ENCODE data around the gene PRKAR1B. TPM values are rescaled to one million over a fixed set of nuclear protein-coding genes. Genes with fewer than 3 reads are reported as not detected.

The PRKAR1B gene
- total RNA-seq, 2 experiments from 2014 or later, result 48.7 to 49.9 TPM

DNA sequence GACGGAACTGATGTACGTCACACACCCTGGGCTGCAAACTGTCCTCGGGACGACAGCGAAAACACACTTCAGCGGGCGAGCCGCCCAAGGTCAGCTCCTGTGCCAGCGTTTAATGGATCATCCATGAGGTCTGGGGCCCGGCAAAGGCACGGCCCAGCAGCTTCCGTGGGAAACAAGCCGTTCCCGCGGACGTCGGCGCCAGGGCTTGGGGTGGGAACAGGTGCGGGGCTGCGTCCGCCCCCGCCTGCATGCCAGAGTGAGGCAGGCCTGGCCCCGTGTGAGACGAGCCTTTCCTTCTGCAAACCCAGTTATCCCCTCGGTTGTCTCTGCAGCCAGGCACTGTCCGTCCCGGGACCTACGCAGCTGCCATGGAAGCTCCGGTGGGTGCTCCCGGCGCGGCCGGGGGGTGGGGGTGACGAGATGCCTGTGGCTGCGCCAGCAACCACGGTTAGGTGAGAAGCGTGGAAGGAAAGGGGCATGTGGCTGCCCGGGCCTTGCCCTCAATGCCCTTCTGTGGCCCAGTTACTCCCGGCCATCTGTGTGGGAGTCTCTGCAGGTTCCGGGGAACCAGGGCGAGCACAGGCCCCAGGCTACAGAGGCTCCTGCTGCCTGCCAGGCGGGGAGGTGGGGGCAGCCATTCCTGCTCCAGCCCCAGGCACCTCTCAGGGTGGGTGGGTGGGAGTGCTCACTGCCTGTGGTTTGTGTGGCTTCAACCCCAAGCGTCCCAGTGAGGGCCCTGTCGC is 165.3 kb downstream of the PRKAR1B start:
- ATAC-seq, result no peak
- CTCF ChIA-PET, result no interaction called here
- TF ChIP-seq, protein P1, sequence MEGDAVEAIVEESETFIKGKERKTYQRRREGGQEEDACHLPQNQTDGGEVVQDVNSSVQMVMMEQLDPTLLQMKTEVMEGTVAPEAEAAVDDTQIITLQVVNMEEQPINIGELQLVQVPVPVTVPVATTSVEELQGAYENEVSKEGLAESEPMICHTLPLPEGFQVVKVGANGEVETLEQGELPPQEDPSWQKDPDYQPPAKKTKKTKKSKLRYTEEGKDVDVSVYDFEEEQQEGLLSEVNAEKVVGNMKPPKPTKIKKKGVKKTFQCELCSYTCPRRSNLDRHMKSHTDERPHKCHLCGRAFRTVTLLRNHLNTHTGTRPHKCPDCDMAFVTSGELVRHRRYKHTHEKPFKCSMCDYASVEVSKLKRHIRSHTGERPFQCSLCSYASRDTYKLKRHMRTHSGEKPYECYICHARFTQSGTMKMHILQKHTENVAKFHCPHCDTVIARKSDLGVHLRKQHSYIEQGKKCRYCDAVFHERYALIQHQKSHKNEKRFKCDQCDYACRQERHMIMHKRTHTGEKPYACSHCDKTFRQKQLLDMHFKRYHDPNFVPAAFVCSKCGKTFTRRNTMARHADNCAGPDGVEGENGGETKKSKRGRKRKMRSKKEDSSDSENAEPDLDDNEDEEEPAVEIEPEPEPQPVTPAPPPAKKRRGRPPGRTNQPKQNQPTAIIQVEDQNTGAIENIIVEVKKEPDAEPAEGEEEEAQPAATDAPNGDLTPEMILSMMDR (IDR thresholded peaks at IDR 0.05), result no peak

GRCh38 chr7:560966-561630 is 166.0 kb downstream of the PRKAR1B start:
- no peaks in the 10 kb centered on the region for H3K27me3 Mint-ChIP-seq
- H3K36me3 Mint-ChIP-seq (ENCODE audit: low read depth), result peaks cover 14% of the 10 kb centered on the region
- peaks cover 5% of the 10 kb centered on the region for H3K9me3 Mint-ChIP-seq
- H3K27ac Mint-ChIP-seq, result no peak overlapping the region
- DNase-seq, result no peak
- H3K4me3 Mint-ChIP-seq, result no peak overlapping the region
- ChIA-PET POLR2A (interaction anchor here (0.6 kb wide), 1 partner anchor 11 kb away, joined by 3 read pairs; no protein-coding TSS in a partner anchor), CTCF (no interaction called here)
- H3K4me1 Mint-ChIP-seq (ENCODE audit: low read depth), result peaks cover 9% of the 10 kb centered on the region
- TF ChIP-seq, protein P1 (IDR thresholded peaks at IDR 0.05), result no peak
- no peak for ATAC-seq
- intact Hi-C loops (cut with micrococcal nuclease), result no loop called here

More for the DNA sequence above, 165.3 kb downstream of the PRKAR1B start:
- intact Hi-C loops (cut with micrococcal nuclease), result no loop called here
- Mint-ChIP-seq H3K27ac (no peak overlapping the region), H3K27me3 (no peaks in the 10 kb centered on the region), H3K4me1 (ENCODE audit: low read depth) (peaks cover 9% of the 10 kb centered on the region), H3K4me3 (no peak overlapping the region), H3K36me3 (ENCODE audit: low read depth) (peaks cover 14% of the 10 kb centered on the region), H3K9me3 (peaks cover 5% of the 10 kb centered on the region)
- no peak for DNase-seq
- POLR2A ChIA-PET, result interaction anchor here (0.6 kb wide), 1 partner anchor 10 kb away, joined by 3 read pairs; no protein-coding TSS in a partner anchor

DNA sequence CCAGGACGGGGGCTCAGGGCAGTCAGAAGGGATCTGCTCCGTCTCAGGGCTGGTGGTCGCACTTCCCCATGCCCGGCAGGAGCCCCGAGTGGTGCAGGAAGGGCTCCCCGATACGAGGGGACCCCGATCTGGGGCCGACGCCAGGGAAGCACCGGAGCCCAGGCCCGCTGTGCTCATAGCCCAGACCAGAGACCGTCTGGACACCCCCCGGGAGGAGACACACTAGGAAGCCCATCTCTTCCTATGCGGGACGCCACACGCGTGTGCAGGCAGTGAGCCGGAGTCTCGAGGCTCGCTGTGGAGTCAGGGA is 167.7 kb downstream of the PRKAR1B start:
- H3K9me3 Mint-ChIP-seq, result peaks cover 5% of the 10 kb centered on the region
- TF ChIP-seq, protein P1 (IDR thresholded peaks at IDR 0.05), result no peak
- DNase-seq (no peak), ATAC-seq (no peak)
- intact Hi-C loops (cut with micrococcal nuclease), result no loop called here
- H3K27ac Mint-ChIP-seq, result no peak overlapping the region
- peaks cover 14% of the 10 kb centered on the region for H3K36me3 Mint-ChIP-seq (ENCODE audit: low read depth)
- CTCF ChIA-PET, result no interaction called here
- POLR2A ChIA-PET, result interaction anchor here (0.6 kb wide), 1 partner anchor 16 kb away, joined by 3 read pairs; no protein-coding TSS in a partner anchor
- H3K4me1 Mint-ChIP-seq (ENCODE audit: low read depth), result peaks cover 9% of the 10 kb centered on the region
- H3K27me3 Mint-ChIP-seq, result no peaks in the 10 kb centered on the region
- H3K4me3 Mint-ChIP-seq, result no peak overlapping the region

DNA sequence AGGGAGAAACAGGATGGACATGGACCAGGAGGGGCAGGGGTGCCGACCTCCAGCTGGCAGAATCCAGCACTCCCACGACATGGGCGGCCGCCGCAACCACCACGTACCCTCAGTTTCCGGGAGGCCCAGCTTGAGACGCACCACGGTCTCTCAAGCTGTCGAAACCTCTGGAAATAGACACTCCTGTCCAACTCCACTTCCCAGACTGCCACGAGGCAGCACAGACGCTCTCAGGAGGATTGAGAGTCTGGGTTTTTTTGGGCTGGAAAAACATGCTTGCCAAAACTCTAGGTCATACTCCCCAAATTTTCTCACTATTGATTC is 169.6 kb downstream of the PRKAR1B start:
- CTCF ChIA-PET, result no interaction called here
- no peak for DNase-seq
- TF ChIP-seq, protein P1 (IDR thresholded peaks at IDR 0.05), result no peak
- no peak for ATAC-seq
- intact Hi-C loops (cut with micrococcal nuclease), result no loop called here
- Mint-ChIP-seq H3K27me3 (no peaks in the 10 kb centered on the region), H3K27ac (no peak overlapping the region), H3K4me3 (no peak overlapping the region), H3K4me1 (ENCODE audit: low read depth) (peaks cover 5% of the 10 kb centered on the region), H3K9me3 (peaks cover 5% of the 10 kb centered on the region), H3K36me3 (ENCODE audit: low read depth) (peaks cover 13% of the 10 kb centered on the region)
- POLR2A ChIA-PET, result no interaction called here

DNA sequence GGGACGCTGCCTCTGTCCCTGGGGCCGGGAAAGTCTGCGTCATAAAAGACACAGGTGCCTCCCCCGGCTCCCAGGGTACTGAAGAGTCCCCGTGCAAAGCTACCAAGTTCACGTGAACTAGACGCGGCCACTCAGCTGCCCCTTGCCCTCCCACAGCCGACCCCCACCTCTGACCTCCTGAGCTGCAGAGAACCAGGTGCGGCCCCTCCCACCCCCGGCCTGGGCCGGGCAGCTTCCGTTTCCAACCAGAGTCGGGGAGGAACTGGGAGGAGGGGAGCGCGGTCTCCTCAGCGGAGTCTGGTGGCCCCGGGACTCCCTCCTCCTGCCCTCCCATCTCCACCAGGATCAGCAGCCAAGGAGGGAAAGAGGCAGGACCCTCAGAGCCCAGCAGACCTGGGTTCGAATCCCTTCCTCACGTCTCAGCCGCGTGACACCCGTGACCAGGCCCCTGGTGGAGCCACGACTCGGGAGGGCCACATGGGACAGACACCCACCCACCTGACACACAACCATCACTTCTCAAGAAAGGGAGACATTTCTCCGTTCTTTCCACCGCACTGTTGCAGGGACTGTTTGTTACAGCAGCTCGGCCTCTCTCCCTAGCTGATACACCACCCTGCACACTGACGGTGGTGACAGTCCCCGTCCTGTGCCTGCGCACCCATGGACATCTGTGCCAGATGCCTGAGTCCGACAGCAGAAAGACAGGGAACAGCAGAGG is 170.1 kb downstream of the PRKAR1B start:
- Mint-ChIP-seq H3K4me3 (no peak overlapping the region), H3K9me3 (peaks cover 5% of the 10 kb centered on the region), H3K4me1 (ENCODE audit: low read depth) (peaks cover 1% of the 10 kb centered on the region), H3K27me3 (no peaks in the 10 kb centered on the region), H3K36me3 (ENCODE audit: low read depth) (peaks cover 11% of the 10 kb centered on the region), H3K27ac (no peak overlapping the region)
- DNase-seq (no peak), ATAC-seq (no peak)
- POLR2A ChIA-PET, result no interaction called here
- intact Hi-C loops (cut with micrococcal nuclease), result no loop called here
- CTCF ChIA-PET, result no interaction called here
- TF ChIP-seq, protein P1 (IDR thresholded peaks at IDR 0.05), result no peak
